ENCODE results near the gene HOXC11.

HOXC11 gene

GRCh38 chr12:53985994-53986685 is 13.2 kb downstream of the HOXC11 start:
- peak; percentile 69 for DNase-seq (ENCODE audit: low spot score)

GRCh38 chr12:53986686-53987483 is 14.0 kb downstream of the HOXC11 start:
- no peak for DNase-seq (ENCODE audit: low spot score)

GRCh38 chr12:53987787-53988230 is 14.9 kb downstream of the HOXC11 start:
- DNase-seq (ENCODE audit: low spot score) = no peak

- peak; percentile 3 for DNase-seq (ENCODE audit: low spot score)
Measured at GRCh38 chr12:53988541-53989226, 15.8 kb downstream of the HOXC11 start.

GRCh38 chr12:53989227-53990113 is 16.5 kb downstream of the HOXC11 start:
- DNase-seq (ENCODE audit: low spot score) = peak; percentile 73

- DNase-seq (ENCODE audit: low spot score) = peak; percentile 78
Measured at GRCh38 chr12:53990311-53991076, 17.6 kb downstream of the HOXC11 start.

GRCh38 chr12:53991077-53991460 is 18.1 kb downstream of the HOXC11 start:
- DNase-seq (ENCODE audit: low spot score) = peak; percentile 82

- no peak for DNase-seq (ENCODE audit: low spot score)
Measured at GRCh38 chr12:53992377-53992889, 19.5 kb downstream of the HOXC11 start.

- DNase-seq (ENCODE audit: low spot score) = no peak
Measured at GRCh38 chr12:53993162-53994008, 20.5 kb downstream of the HOXC11 start.

- no peak for DNase-seq (ENCODE audit: low spot score)
Measured at GRCh38 chr12:53994009-53994263, 21.0 kb downstream of the HOXC11 start.

GRCh38 chr12:53994264-53995001 is 21.5 kb downstream of the HOXC11 start:
- DNase-seq (ENCODE audit: low spot score) = peak; percentile 59

- DNase-seq (ENCODE audit: low spot score) = peak; percentile 40
Measured at GRCh38 chr12:53995002-53995377, 22.1 kb downstream of the HOXC11 start.

- DNase-seq (ENCODE audit: low spot score) = peak; percentile 84
Measured at GRCh38 chr12:53995378-53996239, 22.7 kb downstream of the HOXC11 start.

GRCh38 chr12:53996240-53997203 is 23.6 kb downstream of the HOXC11 start:
- DNase-seq (ENCODE audit: low spot score) = peak; percentile 55

GRCh38 chr12:53997204-53998109 is 24.5 kb downstream of the HOXC11 start:
- peak; percentile 57 for DNase-seq (ENCODE audit: low spot score)
